HG02623 (cell line): Measurements from ENCODE around the gene CHAC2.
"Not testable (repeated sequence)": the region's sequence is repeated elsewhere in the genome, so short reads cannot be mapped to it uniquely, and the experiment has no call there.

ENCODE experiments used
- ATAC-seq: cut with Tn5 transposase; IDR thresholded peaks from one replicate; pipeline ENCODE4 v1.9.1; 2021; ENCODE audit warnings: moderate library complexity; ENCODE audit not compliant: unreplicated experiment

The CHAC2 gene

GRCh38 chr2:53777134-53777533 lies 9.5 kb downstream of the CHAC2 start:
- ATAC-seq = no peak

GRCh38 chr2:53778536-53779162 lies 11.0 kb downstream of the CHAC2 start:
- no peak for ATAC-seq

GRCh38 chr2:53780056-53780455 lies 12.5 kb downstream of the CHAC2 start:
- no peak for ATAC-seq

GRCh38 chr2:53782676-53783075 lies 15.1 kb downstream of the CHAC2 start:
- ATAC-seq = no peak

GRCh38 chr2:53784436-53784835 lies 16.8 kb downstream of the CHAC2 start:
- ATAC-seq = no peak

- ATAC-seq = no peak
Measured at GRCh38 chr2:53785366-53785765, 17.8 kb downstream of the CHAC2 start.

- ATAC-seq = no peak
Measured at GRCh38 chr2:53786352-53786704, 18.7 kb downstream of the CHAC2 start.

GRCh38 chr2:53786705-53787613 lies 19.4 kb downstream of the CHAC2 start, which contains the start of the genes ASB3 and ERLEC1:
Gene ASB3 (minus strand): TSS chr2:53786953. CDS start chr2:53765572, 21,381 bp downstream.
Gene ERLEC1 (plus strand): TSS chr2:53787044. CDS start chr2:53787211, 167 bp downstream.
- peak; percentile 96 for ATAC-seq

GRCh38 chr2:53787614-53788289 lies 20.1 kb downstream of the CHAC2 start:
- no peak for ATAC-seq

- no peak for ATAC-seq
Measured at GRCh38 chr2:53793261-53793660, 25.7 kb downstream of the CHAC2 start.

- no peak for ATAC-seq
Measured at GRCh38 chr2:53793821-53794220, 26.2 kb downstream of the CHAC2 start.

GRCh38 chr2:53801547-53801946 lies 33.9 kb downstream of the CHAC2 start:
- ATAC-seq = no peak

- no peak for ATAC-seq
Measured at GRCh38 chr2:53802617-53803151, 35.1 kb downstream of the CHAC2 start.

GRCh38 chr2:53811601-53812000 lies 44.0 kb downstream of the CHAC2 start:
- no peak for ATAC-seq

GRCh38 chr2:53813151-53813550 lies 45.5 kb downstream of the CHAC2 start:
- ATAC-seq = no peak

- ATAC-seq = no peak
Measured at GRCh38 chr2:53818854-53819435, 51.3 kb downstream of the CHAC2 start.

GRCh38 chr2:53819634-53820033 lies 52.0 kb downstream of the CHAC2 start:
- ATAC-seq = no peak

GRCh38 chr2:53820048-53820447 lies 52.4 kb downstream of the CHAC2 start:
- no peak for ATAC-seq

GRCh38 chr2:53820711-53821110 lies 53.1 kb downstream of the CHAC2 start:
- no peak for ATAC-seq

GRCh38 chr2:53821810-53822209 lies 54.2 kb downstream of the CHAC2 start:
- no peak for ATAC-seq

- not testable (repeated sequence) for ATAC-seq
Measured at GRCh38 chr2:53823639-53824038, 56.0 kb downstream of the CHAC2 start.
